NCI-H2029 (cell line): ENCODE data around the gene JADE3.
A peak's percentile ranks its signal among the peaks of the same experiment; 100 is the strongest.

ENCODE experiments used
- DNase-seq: peaks from one replicate; lab custom pipeline; 2025; lab: John Stamatoyannopoulos, UW

Gene JADE3

GRCh38 chrX:47026198-47026597 is 114.0 kb downstream of the JADE3 start:
- DNase-seq: no peak

DNA sequence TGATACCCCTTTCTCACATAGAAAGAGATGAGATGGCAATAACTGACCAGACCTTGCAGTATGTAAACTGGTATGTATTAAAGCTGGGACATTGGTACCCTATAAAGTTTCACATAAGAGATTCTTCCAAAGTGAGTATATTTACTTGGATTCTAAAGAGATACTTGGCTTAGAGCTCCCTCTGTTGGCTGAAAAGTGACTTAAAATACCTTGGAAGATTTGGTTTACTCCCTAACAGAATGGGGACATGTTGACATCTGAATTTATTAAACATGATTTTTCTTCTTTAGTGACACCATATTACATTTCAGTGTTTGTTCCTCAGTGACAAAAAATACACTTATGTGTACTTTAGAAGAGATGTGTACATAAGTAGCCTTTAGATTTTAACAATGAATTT is 118.1 kb downstream of the JADE3 start:
- peak; percentile 1 for DNase-seq

- no peak for DNase-seq
Measured at GRCh38 chrX:47047989-47048388, 135.8 kb downstream of the JADE3 start.

DNA sequence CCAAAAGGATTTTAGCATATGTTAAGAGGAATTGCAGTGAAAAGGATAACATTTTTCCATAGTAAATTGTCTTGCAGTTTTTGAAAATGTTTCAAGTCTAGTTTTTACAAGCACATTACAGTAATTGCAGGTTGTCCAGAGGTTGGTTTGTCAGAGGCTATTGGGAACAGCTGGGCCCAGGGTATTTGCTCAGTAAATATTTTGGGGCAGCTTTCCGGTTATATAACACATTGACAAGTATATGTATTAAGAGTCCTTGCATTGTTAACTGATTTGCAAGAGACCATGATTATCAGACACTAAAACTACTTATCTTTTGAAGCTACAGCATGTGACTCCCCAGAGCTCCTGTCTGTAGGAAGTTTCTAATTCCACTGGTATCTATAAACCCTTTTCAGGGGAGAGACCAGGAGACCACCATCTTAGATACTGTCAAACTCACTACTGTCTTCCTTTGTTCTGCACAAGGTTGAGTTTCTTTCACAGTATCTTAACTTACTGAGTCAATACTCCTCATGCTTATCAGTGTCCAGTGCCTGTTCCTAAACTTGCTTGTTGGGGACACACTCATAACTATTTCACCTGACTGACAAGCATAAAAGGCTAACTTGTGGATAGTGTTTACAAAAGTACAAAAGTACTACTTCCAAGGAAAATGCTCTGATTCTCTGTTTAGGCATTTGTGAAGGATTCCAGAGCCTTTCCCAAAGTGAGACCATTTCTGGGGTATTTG is 147.1 kb downstream of the JADE3 start:
- no peak for DNase-seq

GRCh38 chrX:47060708-47061107 is 148.5 kb downstream of the JADE3 start:
- DNase-seq: no peak

DNA sequence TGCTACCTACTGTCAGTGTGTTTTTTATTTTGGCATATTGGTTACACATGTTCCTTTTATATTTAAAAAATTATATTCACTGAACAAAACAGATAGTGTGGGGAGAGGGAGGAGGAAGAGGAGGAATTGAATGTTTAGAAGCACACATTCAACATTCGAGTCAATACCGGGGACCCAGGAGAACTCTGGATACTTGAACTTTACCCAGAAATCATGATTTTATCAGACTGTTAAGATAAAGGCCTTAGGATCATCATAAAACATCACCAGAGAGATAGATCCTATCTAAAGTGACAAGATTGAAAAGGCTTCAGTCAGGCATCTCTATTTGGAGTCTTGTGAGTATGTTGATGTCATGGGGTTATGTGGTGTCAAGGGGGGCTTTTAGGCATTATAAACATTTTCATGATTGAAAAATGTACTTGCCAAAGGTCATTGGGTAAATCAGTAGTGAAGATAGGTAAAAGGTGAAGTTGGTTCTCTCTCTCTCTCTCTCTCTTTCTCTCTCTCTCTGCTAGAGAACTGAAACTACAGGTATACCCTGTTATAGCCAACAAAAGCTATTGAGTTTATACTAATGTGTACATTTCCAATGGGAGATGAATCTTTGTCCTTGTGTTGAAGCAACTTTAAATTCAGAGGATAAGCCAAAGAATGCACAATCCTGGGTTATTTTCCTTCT is 149.2 kb downstream of the JADE3 start:
- DNase-seq: no peak

GRCh38 chrX:47063179-47063578 is 151.0 kb downstream of the JADE3 start:
- no peak for DNase-seq

- DNase-seq: no peak
Measured at GRCh38 chrX:47068214-47068613, 156.0 kb downstream of the JADE3 start.

DNA sequence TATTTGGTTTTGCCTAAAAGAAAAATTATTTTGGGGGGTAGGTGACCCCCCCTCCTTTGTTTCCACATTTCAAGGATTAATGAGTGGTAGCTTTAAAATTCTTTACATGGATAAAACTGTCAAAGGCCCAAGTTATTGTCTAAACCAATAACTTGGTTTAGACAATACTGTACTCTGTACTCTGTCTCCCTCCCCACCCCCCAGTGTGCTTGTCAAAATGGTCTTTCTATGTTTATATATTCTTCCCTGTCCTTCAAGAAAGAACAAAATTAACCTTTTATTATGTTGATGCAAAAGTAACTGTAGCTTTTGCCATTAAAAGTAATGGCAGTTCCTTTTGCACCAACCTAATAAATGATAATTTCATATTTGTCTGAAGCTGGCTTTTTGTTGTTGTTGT is 156.5 kb downstream of the JADE3 start:
- DNase-seq: no peak

GRCh38 chrX:47078129-47079043 is 166.2 kb downstream of the JADE3 start, which contains the start of gene RGN:
Gene RGN (plus strand): TSS chrX:47078443. CDS start chrX:47081145, 2,702 bp downstream.
- no peak for DNase-seq

- DNase-seq: no peak
Measured at GRCh38 chrX:47080215-47080914, 168.1 kb downstream of the JADE3 start.

DNA sequence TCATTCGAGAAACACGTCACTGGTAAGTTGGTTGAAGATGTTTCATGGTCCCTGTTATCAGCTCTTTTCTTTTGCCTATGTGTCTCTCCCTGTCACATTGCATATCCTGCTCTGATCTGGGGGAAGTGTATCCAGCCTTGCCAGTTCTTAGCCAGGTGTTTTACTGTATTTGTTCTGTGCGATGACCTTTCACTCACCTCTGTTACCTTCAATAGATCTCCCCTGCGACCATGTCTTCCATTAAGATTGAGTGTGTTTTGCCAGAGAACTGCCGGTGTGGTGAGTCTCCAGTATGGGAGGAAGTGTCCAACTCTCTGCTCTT is 168.7 kb downstream of the JADE3 start:
- DNase-seq: no peak

DNA sequence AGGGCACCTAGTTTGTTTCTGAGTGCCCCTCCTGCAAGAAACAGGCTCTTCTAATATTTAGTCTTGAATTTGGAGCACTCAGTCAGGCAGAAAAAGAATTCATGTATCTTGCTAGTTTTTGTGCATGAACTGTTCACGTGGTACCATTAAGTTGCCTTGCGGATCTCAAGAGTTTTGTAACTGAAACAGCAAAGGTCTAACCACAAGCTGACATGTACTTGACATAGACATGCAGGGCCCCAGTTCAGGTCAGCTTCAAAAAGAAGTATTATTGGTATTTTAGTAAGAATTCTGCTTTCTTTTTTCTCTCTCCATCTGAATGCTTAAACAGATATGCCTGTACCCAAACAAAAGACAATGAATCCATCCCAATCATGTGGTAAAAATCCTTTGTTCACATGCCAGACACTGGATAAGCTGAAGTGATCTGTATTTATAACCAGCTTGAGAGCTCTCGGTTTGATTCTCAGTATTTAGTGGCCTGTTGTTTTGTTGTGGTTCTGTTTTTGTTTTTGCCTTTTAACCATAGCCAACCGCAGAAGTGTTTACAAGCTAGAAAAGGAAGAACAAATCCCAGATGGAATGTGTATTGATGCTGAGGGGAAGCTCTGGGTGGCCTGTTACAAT is 179.0 kb downstream of the JADE3 start:
- no peak for DNase-seq

GRCh38 chrX:47093248-47093647 is 181.0 kb downstream of the JADE3 start:
- DNase-seq: no peak

- DNase-seq: no peak
Measured at GRCh38 chrX:47093860-47094259, 181.6 kb downstream of the JADE3 start.

- DNase-seq: no peak
Measured at GRCh38 chrX:47097018-47097417, 184.8 kb downstream of the JADE3 start.

DNA sequence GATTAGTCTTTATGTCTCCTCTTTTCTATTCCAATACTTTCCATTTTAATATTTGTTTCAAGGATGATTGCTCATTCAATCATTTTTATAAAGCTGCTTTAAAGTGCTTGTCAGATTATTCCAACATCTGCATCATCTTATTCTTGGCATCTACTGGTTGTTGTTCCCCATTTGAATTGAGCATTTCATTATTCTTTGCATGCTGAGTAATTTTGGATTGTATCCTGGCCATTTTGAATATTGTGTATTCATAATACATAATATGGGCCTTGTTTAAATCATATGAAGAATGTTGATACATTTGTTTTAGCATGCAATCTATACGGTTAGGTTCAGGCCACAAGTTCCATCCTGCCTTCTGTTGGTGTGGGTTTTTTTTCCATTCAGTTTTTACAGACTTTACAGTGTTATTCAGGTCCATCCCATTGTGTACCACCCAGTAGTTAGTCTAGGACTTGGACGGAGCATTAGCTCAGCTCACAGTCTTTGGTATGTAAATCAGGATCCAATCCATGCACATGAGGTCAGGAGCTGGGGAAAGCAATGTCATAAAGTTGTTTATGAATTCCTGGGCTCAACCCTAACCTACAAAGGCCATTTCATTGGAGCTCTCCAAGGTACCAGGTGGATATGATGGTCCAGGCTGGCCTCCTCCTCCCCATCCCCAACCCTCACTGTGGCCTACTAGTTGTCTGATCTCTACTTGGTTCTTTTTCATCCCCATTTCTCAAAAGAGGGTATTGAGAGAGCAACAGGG is 186.3 kb downstream of the JADE3 start:
- no peak for DNase-seq

- DNase-seq: no peak
Measured at GRCh38 chrX:47101206-47101605, 189.0 kb downstream of the JADE3 start.
